Karpas-422 (cell line): ENCODE measurements around the gene SLC22A13. TPM values are rescaled to one million over a fixed set of nuclear protein-coding genes. Genes with fewer than 3 reads are reported as not detected.

Experiments used
- DNase-seq: peaks from one replicate; pipeline ENCODE4 v3.0.0-alpha.2; 2015
- H2AFZ ChIP-seq: fragments of 200-600 bp; sonication (generic); 2 replicates; pipeline ENCODE4 v1.6.1; 2014; ENCODE audit warnings: antibody characterized with exemption, low read length, mixed read lengths
- H3K27ac ChIP-seq: fragments of 200-600 bp; sonication (generic); 2 replicates; pipeline ENCODE4 v1.5.1; 2014; ENCODE audit warnings: mild to moderate bottlenecking, low read length, moderate library complexity
- H3K27me3 ChIP-seq: fragments of 200-600 bp; sonication (generic); 2 replicates; pipeline ENCODE4 v1.6.1; 2014; ENCODE audit warnings: low read length, mixed read lengths
- H3K36me3 ChIP-seq: fragments of 200-600 bp; sonication (generic); 2 replicates; pipeline ENCODE4 v1.6.1; 2014; ENCODE audit warnings: low read length, mixed read lengths; ENCODE audit not compliant: insufficient read depth
- H3K4me1 ChIP-seq: fragments of 200-600 bp; sonication (generic); 2 replicates; pipeline ENCODE4 v1.6.1; 2014; ENCODE audit warnings: mild to moderate bottlenecking, low read length, mixed read lengths
- H3K4me2 ChIP-seq: fragments of 200-600 bp; sonication (generic); 2 replicates; pipeline ENCODE4 v1.6.1; 2014; ENCODE audit warnings: low read length, low read depth, mild to moderate bottlenecking; ENCODE audit not compliant: poor library complexity, severe bottlenecking
- H3K4me3 ChIP-seq: fragments of 200-600 bp; sonication (generic); 2 replicates; pipeline ENCODE4 v1.5.1; 2014; ENCODE audit warnings: mild to moderate bottlenecking, antibody characterized with exemption, low read length, mixed read lengths
- H3K79me2 ChIP-seq: fragments of 200-600 bp; sonication (generic); 2 replicates; pipeline ENCODE4 v1.6.1; 2014; ENCODE audit warnings: mild to moderate bottlenecking, low read length, mixed read lengths
- H3K9ac ChIP-seq: fragments of 200-600 bp; sonication (generic); 2 replicates; pipeline ENCODE4 v1.6.0; 2014; ENCODE audit warnings: low read length
- H3K9me2 ChIP-seq: fragments of 200-600 bp; sonication (generic), shearing (Covaris generic); replicated peaks from 2 replicates; pipeline ENCODE4 v1.6.0; 2014; ENCODE audit warnings: mild to moderate bottlenecking, low read length, moderate library complexity; ENCODE audit not compliant: insufficient read depth
- H3K9me3 ChIP-seq: fragments of 300-700, 200-600 bp; sonication (generic); 2 replicates; pipeline ENCODE4 v1.6.1; 2014; ENCODE audit warnings: low read length, mixed read lengths
- H4K20me1 ChIP-seq: fragments of 200-600 bp; sonication (generic); 2 replicates; pipeline ENCODE4 v1.6.1; 2014; ENCODE audit warnings: mild to moderate bottlenecking, antibody characterized with exemption, low read length, low read depth; ENCODE audit not compliant: insufficient read depth
- total RNA-seq: library from RNA; depleted of rRNA; stranded (reverse); fragments of >200 nt; shearing (Covaris generic); gene quantifications from 2 replicates; pipeline ENCODE4 v1.2.3, GENCODE V29; 2014; ENCODE audit warnings: low replicate concordance

The SLC22A13 gene
- total RNA-seq, 1 experiment from 2014 or later = 3.3 TPM

DNA sequence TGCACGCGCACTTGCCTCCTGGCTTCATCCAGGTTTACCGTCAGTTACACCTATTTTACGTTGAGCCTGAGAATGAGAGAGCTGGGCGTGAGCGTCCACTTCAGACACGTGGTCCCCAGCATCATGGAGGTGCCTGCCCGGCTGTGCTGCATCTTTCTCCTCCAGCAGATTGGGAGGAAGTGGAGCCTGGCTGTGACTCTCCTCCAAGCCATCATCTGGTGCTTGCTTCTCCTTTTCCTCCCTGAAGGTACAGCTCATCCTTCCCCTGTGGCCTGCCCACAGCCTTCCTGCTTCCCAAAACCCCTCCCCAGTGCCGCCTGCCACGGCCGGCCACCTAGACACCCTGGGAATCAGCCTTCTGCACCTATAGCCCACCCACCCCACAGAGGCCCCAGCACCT is 48.1 kb downstream of the SLC22A13 start:
- no peaks in the 10 kb centered on the region for H3K36me3 ChIP-seq
- no peaks in the 10 kb centered on the region for H3K9me3 ChIP-seq
- H3K4me3 ChIP-seq = no peak overlapping the region
- H3K27me3 ChIP-seq = no peaks in the 10 kb centered on the region
- no peak overlapping the region for H3K9ac ChIP-seq
- H3K9me2 ChIP-seq = no peaks in the 10 kb centered on the region
- no peak for DNase-seq
- no peak overlapping the region for H2AFZ ChIP-seq
- H3K27ac ChIP-seq = no peak overlapping the region
- no peaks in the 10 kb centered on the region for H3K79me2 ChIP-seq
- H4K20me1 ChIP-seq = no peaks in the 10 kb centered on the region
- no peak overlapping the region for H3K4me2 ChIP-seq
- no peaks in the 10 kb centered on the region for H3K4me1 ChIP-seq

DNA sequence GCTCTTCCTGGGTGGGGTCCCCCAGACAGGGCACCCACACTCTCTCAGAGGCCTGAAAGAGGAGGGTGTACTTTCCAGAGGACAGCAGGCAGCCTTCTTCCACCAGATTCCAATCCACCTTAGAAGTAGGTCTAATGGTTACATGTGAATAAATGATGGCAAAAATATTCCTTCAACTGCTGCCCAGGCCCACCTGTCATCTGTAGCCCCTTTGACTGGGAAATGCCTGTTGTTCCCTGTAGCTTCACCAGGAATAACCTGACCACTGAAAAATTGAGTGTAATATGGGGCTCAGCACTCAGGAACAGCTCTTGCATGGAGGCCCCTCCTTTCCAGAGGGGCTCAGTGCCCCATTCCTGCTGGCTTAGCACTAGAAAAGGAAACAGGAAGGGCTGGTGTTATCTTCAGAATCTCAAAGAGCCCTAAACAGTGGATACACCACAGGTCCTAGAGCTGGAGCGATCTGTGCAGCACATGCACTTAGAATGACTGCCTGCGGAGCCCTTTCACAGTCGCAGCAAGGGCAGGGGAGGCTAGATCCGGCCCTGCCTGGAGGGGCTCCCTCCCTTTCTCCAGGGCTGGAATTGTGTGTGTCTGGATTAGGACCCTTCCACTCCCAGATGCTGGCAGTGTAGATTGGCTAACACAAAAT is 48.6 kb downstream of the SLC22A13 start:
- Histone ChIP-seq H3K36me3 (no peaks in the 10 kb centered on the region), H3K9me2 (no peaks in the 10 kb centered on the region), H3K4me3 (no peak overlapping the region), H3K27me3 (no peaks in the 10 kb centered on the region), H4K20me1 (no peaks in the 10 kb centered on the region), H3K9ac (no peak overlapping the region), H3K9me3 (no peaks in the 10 kb centered on the region), H3K27ac (no peak overlapping the region), H2AFZ (no peak overlapping the region), H3K4me1 (no peaks in the 10 kb centered on the region), H3K4me2 (no peak overlapping the region), H3K79me2 (no peaks in the 10 kb centered on the region)
- DNase-seq = no peak

DNA sequence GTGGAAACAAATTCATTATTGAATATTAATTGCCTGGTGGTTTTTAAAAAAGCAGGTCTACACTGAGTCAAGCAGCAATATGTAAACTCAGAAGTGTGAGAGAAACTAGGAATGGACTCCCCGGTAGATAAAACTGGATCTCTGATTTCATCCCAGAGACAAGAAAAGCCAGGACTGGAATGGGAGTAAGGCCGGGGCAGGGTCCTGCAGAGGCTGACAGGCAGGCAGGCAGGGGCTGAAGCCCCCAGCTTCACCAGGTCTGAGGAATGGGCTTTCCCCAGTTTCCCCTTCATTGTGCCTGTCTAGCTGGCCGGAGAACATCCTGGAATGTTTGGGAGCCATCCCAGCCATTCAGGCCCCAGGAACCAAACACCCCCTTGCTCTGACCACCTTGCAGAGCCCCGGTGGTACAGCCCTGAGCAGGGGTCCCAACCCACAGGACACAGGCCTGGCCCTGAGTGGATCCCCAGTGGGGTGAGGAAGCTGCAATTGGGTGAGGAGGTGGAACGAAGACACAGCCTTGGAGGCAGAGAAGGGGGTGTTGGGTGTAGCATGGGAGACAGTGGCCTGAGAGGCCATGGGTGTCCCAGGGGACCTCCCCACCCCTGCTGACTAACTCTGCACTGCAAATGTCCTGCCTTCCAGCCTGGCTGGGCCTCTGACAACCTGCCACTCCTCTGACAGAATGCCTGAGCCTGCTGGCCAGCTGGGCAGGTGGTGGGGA is 49.3 kb downstream of the SLC22A13 start:
- Histone ChIP-seq H3K79me2 (no peaks in the 10 kb centered on the region), H3K36me3 (no peaks in the 10 kb centered on the region), H3K9me2 (no peaks in the 10 kb centered on the region), H3K4me3 (no peak overlapping the region), H2AFZ (no peak overlapping the region), H3K9ac (no peak overlapping the region), H3K4me2 (no peak overlapping the region), H4K20me1 (no peaks in the 10 kb centered on the region), H3K4me1 (no peaks in the 10 kb centered on the region), H3K27ac (no peak overlapping the region), H3K27me3 (no peaks in the 10 kb centered on the region), H3K9me3 (no peaks in the 10 kb centered on the region)
- DNase-seq = no peak

DNA sequence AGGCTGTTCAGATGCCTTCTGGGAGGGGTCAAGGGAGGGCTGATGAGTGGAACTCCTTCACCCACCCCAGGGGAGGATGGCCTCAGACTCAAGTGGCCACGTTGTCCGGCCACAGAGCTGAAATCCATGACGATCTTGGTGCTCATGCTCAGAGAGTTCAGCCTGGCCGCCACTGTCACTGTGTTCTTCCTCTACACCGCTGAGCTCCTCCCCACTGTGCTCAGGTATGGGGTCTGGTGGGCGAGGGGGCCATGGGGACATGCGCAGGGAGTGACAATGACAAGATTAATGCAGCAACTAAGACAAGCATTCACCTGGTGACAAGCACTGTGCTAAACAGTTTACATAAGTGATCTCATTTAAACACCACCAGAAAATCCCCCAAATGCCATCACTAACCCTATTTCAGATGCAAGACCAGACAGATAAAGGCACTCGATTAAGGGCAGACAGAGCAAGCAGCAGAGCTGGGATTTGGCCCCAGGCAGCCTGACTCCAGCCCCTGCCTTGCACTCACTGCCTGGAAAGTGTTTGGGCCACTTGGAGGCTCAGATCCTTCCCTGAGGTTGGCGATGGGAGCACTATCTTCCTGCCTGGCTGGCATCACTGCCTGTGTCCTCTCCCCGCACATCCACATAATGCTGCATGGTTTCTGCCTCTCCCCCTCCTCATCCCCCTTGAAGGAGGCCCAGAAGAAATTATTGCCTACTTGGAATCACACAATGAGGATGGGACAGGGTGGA is 50.0 kb downstream of the SLC22A13 start:
- no peak overlapping the region for H2AFZ ChIP-seq
- H3K9me2 ChIP-seq = no peaks in the 10 kb centered on the region
- DNase-seq = no peak
- no peaks in the 10 kb centered on the region for H4K20me1 ChIP-seq
- H3K9ac ChIP-seq = no peak overlapping the region
- no peak overlapping the region for H3K4me2 ChIP-seq
- H3K27me3 ChIP-seq = no peaks in the 10 kb centered on the region
- no peaks in the 10 kb centered on the region for H3K9me3 ChIP-seq
- H3K36me3 ChIP-seq = no peaks in the 10 kb centered on the region
- no peaks in the 10 kb centered on the region for H3K79me2 ChIP-seq
- H3K4me3 ChIP-seq = no peak overlapping the region
- H3K4me1 ChIP-seq = no peaks in the 10 kb centered on the region
- no peak overlapping the region for H3K27ac ChIP-seq

DNA sequence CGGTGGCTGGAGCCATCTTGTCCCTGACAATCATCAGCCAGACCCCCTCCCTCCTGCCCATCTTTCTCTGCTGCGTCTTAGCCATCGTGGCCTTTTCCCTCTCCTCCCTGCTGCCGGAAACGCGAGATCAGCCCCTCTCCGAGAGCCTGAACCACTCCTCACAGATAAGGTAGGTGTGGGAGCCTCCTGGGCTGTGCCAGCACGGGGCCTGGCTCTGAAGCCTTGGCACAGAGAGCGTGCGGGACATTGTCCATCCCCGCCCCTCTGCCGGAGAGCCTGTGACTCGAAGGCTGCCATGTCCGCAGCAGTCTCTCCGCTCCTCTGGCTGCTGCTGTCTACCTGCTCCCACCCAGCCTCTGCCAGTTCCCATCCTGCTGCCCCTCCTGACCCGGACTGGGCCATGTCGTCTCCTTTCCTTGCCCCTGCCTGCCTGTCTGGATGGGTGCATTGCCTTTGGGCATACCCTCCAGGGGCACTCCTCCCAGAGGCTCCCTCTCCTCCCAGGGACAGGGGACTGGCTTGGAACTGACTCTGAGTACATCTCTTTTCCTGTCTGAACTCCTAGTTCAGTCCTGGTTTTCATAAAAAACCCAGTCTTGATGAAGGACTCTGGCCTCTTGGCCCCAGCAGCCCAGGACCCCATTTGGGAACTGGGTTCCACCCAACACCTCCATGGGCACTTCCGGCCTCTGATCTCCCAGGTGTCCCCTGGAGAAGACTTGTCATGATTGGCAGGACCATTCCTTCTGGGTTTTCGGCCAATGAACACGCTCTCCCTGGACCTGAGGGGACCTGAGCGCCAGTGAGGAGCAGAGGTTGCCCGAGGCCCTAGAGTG is 51.0 kb downstream of the SLC22A13 start:
- no peak overlapping the region for H3K4me2 ChIP-seq
- no peaks in the 10 kb centered on the region for H3K36me3 ChIP-seq
- no peaks in the 10 kb centered on the region for H3K4me1 ChIP-seq
- no peaks in the 10 kb centered on the region for H3K27me3 ChIP-seq
- no peak overlapping the region for H3K9ac ChIP-seq
- H3K9me2 ChIP-seq = no peaks in the 10 kb centered on the region
- no peaks in the 10 kb centered on the region for H3K79me2 ChIP-seq
- no peak overlapping the region for H3K27ac ChIP-seq
- H3K4me3 ChIP-seq = no peak overlapping the region
- DNase-seq = no peak
- H4K20me1 ChIP-seq = no peaks in the 10 kb centered on the region
- no peak overlapping the region for H2AFZ ChIP-seq
- H3K9me3 ChIP-seq = no peaks in the 10 kb centered on the region

DNA sequence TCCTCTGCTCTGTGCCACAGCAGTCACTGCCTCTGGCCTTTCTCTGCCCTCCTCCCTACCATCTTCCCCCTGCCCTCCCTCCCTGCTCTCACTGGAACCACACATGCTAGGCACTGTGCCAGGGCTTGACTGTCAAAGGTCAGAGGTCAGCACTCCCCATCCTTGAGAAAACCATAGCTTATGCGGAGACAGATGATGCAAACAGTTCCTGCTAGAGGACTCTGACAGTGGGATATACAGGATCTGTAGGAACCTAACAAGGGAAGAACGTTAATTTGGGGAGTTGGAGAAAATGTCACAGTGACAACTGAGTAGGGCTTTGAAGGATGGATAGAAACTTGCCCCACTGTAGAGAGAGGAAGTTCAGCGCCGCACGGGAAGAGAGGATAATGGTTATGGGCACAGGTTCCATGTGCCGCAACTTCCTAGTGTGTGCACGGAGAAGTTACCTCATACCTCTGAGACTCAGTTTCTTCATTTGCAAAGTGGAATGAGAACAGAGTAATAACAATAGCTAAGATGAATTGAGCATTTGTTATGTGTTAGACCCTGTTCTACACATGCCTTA is 51.7 kb downstream of the SLC22A13 start:
- Histone ChIP-seq H3K79me2 (no peaks in the 10 kb centered on the region), H3K9ac (no peak overlapping the region), H3K27me3 (no peaks in the 10 kb centered on the region), H3K9me2 (no peaks in the 10 kb centered on the region), H3K4me1 (no peaks in the 10 kb centered on the region), H3K36me3 (no peaks in the 10 kb centered on the region), H2AFZ (no peak overlapping the region), H3K4me3 (no peak overlapping the region), H3K27ac (no peak overlapping the region), H4K20me1 (no peaks in the 10 kb centered on the region), H3K9me3 (no peaks in the 10 kb centered on the region), H3K4me2 (no peak overlapping the region)
- DNase-seq = no peak

DNA sequence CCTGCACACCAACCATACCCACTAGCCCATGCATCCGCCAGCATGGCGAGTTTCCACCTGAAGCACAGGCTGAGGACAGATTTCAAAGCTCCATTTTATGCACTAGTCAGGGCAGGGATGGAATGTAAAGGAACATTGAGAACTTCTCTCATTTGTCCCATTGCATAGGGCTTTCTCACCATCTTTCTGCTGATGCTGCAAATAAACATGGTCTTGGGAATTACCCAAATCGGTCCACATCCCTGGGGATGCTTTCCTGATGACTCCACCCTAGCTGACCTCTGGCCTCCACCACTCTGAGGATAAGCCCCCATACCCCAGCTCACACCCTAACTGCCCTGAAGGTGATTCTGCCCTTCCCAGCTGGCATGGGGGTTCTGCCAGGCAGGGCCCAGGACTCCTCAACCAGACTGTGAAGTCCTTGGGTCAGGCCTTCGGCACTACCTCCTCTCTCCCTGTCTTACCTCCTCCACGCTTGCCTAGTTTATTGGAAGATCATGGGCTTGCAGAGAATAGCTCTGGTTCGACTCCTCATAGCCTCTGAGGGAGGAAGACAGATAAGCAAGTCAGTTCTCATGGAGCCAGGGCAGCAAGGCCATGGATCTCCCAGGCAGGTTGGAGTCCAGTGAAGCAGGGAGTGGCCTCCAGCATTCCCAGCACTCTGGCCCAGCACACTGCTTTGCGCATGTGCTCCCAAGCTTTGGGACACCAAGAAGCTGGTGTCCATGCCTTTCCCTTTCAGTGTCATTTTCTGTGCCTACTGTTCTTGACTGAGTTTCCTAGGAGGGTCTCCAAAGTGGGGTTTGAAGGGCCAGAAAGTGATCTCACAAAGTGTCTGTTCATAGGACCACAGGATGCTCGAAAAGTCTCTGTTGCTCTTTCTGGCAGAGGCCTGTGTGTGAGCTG is 53.4 kb downstream of the SLC22A13 start:
- Histone ChIP-seq H3K27me3 (no peaks in the 10 kb centered on the region), H3K9me2 (no peaks in the 10 kb centered on the region), H3K4me1 (no peaks in the 10 kb centered on the region), H3K79me2 (no peaks in the 10 kb centered on the region), H3K9me3 (no peaks in the 10 kb centered on the region), H3K27ac (no peak overlapping the region), H4K20me1 (no peaks in the 10 kb centered on the region), H3K36me3 (no peaks in the 10 kb centered on the region), H3K4me3 (no peak overlapping the region), H3K4me2 (no peak overlapping the region), H3K9ac (no peak overlapping the region), H2AFZ (no peak overlapping the region)
- no peak for DNase-seq
